C4-2B (cell line): ENCODE results near the gene CFAP97D2.

Experiments used
- CTCF ChIP-seq: fragments of 450-650 bp; conservative IDR thresholded peaks from 2 replicates; pipeline ENCODE4 v1.5.1; 2017; ENCODE audit warnings: mild to moderate bottlenecking
- ZFX ChIP-seq: fragments of 450-650 bp; IDR thresholded peaks from 2 replicates; pipeline ENCODE4 v1.6.1; 2017

DNA sequence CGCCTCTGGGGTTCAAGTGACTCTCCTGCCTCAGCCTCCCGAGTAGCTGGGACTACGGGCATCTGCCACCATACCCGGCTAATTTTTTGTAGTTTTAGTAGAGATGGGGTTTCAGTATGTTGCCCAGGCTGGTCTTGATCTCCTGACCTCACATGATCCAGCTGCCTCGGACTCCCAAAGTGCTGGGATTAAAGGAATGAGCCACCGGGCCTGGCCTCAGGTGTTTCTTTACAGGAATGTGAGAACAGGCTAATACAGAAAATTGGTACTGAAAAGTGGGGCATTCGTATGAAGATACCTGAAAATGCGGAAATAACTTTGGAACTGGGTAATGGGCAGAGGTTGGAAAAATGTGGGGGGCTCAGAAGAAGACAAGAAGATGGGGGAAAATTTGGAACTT is 52.8 kb downstream of the CFAP97D2 start:
- TF ChIP-seq CTCF = no peak
- TF ChIP-seq ZFX = no peak
